DOHH2 (cell line): Measurements from ENCODE around the gene DUSP8.
"Not testable (repeated sequence)": the region's sequence is repeated elsewhere in the genome, so short reads cannot be mapped to it uniquely, and the experiment has no call there.

ENCODE experiments used
- EZH2phosphoT487 ChIP-seq: fragments of 200-600 bp; sonication (generic); IDR thresholded peaks from 2 replicates; pipeline ENCODE4 v1.6.1; 2017; ENCODE audit warnings: borderline replicate concordance, mild to moderate bottlenecking, antibody characterized with exemption, low read length, moderate library complexity, mixed read lengths
- TF ChIP-seq, protein P1 (sequence below): fragments of 200-600 bp; sonication (generic); IDR thresholded peaks from one replicate; pipeline ENCODE4 v1.5.1; 2014; ENCODE audit warnings: antibody characterized with exemption, mild to moderate bottlenecking, low read depth, low read length; ENCODE audit not compliant: poor library complexity, severe bottlenecking

- TF ChIP-seq, protein P1, sequence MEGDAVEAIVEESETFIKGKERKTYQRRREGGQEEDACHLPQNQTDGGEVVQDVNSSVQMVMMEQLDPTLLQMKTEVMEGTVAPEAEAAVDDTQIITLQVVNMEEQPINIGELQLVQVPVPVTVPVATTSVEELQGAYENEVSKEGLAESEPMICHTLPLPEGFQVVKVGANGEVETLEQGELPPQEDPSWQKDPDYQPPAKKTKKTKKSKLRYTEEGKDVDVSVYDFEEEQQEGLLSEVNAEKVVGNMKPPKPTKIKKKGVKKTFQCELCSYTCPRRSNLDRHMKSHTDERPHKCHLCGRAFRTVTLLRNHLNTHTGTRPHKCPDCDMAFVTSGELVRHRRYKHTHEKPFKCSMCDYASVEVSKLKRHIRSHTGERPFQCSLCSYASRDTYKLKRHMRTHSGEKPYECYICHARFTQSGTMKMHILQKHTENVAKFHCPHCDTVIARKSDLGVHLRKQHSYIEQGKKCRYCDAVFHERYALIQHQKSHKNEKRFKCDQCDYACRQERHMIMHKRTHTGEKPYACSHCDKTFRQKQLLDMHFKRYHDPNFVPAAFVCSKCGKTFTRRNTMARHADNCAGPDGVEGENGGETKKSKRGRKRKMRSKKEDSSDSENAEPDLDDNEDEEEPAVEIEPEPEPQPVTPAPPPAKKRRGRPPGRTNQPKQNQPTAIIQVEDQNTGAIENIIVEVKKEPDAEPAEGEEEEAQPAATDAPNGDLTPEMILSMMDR: not testable (repeated sequence)
- not testable (repeated sequence) for TF ChIP-seq EZH2phosphoT487
These were observed 12.7 kb upstream of the DUSP8 start, which contains the start of gene KRTAP5-1 for GRCh38 chr11:1584661-1585370.
